Measurements from ENCODE around the gene ADAM33.

ADAM33 gene

GRCh38 chr20:3686867-3687321 is 5.1 kb upstream of the ADAM33 start:
- peak; percentile 40 for DNase-seq

- DNase-seq: no peak
Observed at GRCh38 chr20:3686421-3686820, 4.6 kb upstream of the ADAM33 start.

DNA sequence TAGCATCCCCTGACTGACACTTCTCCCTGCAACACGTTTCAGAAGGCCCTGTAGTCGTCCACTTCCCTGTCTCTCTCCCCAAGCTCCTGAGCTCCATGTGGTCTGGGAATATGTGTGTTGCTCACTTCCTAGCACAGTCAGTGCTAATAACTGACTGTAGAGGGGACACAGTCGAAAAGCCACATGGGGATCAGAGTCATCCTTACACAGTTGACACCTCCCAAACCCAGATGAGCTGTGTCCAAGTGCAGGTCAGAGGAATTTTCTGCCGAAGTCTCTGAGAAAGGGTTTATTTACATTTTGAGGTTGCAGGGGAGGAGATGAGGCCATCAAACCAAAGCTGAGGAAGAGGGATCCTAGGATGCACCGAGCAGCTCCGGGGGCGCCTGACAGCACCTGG is 3.5 kb upstream of the ADAM33 start:
- DNase-seq: no peak

- DNase-seq: no peak
Observed at GRCh38 chr20:3681352-3681930, 369 bp downstream of the ADAM33 start.

DNA sequence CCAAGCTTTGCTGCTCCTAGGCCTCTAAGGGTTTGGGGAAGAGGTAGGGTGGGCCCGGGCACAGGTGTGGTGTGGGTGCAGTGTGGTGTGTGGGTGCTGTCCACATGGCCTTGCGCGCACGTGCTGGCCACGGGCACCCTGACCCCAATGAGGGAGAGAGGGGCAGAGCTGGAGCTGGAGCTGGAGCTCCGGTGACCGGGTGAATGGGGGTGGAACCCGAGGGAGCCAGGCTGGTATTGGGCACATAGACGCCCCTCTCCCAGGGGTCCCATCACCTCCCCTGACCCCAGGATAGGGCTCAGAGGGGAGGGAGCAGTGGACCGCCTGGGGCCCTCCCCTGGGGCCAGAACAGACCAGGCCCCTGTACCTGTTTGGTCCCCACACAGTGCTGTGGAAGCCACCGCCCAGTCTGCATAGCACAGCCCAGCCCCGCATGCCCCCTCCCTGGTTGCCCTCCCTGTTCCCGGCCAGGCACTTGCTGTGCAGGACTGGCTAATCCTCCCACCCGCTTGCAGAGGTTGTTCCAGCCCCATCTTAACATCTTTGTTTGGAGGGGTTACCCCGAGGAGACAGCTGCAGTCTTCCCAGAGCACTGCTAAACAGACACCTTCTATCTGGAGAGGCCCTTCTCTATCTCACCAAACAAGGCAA is 984 bp downstream of the ADAM33 start:
- DNase-seq: no peak

GRCh38 chr20:3679749-3680700 is 1.8 kb downstream of the ADAM33 start:
- DNase-seq: no peak

GRCh38 chr20:3678856-3679720 is 2.7 kb downstream of the ADAM33 start:
- DNase-seq: no peak

DNA sequence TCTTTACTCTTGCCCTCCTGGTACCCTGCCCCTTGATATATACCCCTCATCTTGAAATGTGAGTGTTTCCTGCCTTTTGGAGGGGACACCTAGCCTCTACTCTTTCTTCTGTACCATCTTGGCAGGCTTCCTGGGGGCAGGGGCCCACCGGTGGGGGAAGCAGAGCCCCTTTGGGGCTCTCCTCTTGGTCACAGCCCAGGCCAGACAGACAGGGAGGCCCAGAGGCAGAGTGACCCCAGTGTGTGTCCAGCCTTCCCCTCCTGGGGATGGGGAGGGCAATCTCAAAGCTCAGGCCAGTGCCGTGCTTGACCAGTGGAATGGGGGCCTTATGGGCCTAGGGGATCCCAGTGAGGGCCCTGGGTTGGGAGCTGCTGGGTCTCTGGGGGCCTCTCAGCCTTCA is 3.6 kb downstream of the ADAM33 start:
- no peak for DNase-seq

DNA sequence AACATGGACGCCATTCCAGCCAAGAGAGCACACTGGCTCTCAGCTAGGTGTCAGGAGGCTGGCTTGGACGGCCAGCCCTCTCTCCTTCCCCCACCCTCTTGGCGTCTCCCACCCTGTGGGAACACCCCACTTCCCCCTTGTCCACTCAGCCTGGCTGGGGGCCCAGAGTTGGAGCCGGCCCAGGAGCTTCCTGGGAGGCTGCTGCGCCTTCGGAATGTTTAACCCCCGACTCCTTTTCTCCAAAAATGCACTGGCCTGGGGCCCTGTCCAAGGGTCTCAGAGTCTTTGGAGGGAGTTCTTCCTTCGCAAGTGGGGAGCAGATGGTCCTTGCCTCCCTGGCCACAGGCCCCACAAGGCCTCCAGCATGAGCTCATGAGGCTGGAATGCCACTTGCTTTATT is 4.1 kb downstream of the ADAM33 start:
- DNase-seq: no peak

DNA sequence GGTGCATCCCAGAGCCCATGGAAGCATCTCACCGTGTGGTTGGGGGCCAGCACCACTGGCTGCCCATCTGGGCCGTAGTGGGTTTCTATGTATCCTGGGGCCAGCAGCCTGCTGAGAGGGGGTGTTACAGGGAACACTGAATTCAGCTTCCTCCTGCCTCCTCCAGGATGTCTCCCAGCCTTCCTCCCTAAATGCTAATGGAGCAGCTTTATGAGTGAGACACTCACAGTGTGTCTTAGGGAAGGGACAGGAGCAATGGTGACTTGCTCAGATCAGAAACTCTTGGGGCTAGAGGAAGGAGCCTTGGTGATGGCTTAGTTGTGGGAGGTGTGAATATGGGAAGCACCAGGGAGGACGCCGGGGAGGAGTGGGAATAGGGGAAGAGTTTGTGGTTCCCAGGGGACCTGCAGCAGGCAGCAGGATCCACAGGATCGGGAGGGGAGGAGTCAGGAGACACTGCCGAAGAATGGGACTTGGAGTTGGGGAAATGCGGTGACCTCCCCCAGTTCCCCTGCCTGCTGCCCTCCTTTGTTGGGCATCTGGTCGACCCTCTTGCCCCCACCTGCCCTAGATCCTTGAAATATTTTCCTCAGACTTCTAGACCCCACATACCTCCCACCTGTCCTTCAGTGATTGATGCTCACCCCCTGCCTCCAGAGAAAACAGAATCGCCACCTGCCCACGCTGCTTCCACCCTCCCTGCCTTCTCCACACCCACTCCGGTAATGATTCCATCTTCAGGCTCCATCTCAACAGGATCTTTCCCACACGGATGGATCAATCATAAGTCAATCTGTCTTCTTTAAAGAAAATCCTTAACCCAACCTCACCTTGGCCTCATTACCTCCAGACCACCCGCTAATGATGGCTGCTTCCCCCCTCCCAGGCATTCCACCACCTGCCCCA is 6.6 kb downstream of the ADAM33 start:
- DNase-seq: no peak

DNA sequence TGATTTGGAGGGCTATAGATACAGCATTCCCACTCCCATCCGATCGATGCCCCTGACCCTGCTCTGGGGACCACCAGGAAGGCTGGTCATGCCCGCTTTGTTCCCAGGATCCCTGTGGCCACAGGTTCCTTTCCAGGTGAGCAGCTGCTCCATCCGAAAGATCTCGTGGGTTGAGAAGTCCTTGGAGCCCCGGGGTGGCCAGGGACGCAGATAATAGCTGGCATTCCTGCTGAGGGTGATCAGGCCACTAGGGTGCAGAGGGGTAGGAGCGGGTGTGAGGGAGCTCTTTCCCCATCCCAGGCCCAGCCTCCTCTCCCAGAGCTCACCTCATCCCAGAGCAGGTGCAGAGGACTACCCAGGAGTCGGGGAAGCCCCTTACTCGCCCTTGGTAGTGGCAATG is 7.4 kb downstream of the ADAM33 start:
- no peak for DNase-seq

DNA sequence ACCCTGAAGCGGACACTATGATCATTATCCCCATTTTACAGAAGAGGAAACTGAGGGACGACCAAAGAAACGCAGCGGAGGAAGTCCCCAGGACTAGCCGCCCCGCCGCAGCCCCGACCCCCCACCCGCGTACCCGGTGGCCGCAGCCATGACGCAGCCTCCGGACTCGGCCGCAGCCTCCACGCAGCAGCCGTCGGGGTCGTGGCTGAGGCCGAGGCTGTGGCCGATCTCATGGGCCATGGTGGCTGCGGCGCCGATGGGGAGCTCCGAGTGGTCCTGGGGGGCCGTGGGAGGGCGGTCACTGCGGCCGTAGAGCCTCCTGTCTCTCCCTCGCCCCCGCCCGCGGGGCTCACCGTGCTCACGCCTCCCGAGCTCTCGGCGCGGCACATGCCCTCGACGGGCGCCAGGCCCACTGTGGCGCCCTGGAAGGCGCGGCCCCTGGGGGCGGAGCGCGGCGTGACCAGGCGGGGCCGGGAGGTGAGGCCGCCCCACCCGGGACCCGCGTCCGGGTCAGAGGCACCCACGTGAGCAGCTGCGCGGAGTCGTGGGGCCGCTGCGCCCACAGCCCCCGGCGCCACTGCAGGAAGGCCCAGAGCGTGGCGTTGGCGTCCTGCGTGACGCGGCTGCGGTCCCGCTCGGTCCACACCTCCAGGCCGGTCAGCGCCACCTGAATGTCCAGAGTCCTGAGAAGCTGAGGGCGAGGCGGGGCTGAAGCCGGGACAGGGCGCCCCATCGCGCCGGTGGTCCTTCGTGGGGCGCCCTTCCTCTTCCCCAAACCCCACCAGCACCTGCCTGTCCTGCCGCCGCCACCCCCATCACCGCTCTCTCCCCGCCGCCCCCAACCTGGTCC is 8.4 kb downstream of the ADAM33 start:
- no peak for DNase-seq

- DNase-seq: no peak
Observed at GRCh38 chr20:3672547-3673171, 9.2 kb downstream of the ADAM33 start.

GRCh38 chr20:3671986-3672546 is 9.7 kb downstream of the ADAM33 start:
- no peak for DNase-seq

DNA sequence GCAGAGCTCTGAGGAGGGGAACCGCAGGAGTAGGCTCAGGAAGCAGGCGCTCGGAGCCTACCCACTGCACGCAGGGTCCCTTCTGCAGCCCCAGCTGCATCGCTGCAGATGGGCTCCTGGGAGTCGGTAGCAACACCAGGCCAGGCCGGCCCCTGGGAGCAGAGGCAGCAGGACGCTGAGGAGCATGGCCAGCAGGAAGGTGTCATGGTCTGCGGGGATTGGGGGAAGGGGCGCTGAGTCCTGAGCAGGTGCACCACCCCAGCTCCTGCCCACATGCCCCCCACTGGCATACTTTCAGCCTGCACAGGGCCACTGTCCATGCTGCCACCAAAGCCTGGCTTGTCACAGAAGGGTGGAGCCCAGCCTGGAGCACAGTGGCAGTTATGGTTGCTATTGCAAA is 10.9 kb downstream of the ADAM33 start:
- DNase-seq: no peak

- no peak for DNase-seq
Observed at GRCh38 chr20:3670511-3670910, 11.3 kb downstream of the ADAM33 start.

- DNase-seq: no peak
Observed at GRCh38 chr20:3669710-3670367, 12.0 kb downstream of the ADAM33 start.

GRCh38 chr20:3667434-3668037 is 14.3 kb downstream of the ADAM33 start:
- no peak for DNase-seq

DNA sequence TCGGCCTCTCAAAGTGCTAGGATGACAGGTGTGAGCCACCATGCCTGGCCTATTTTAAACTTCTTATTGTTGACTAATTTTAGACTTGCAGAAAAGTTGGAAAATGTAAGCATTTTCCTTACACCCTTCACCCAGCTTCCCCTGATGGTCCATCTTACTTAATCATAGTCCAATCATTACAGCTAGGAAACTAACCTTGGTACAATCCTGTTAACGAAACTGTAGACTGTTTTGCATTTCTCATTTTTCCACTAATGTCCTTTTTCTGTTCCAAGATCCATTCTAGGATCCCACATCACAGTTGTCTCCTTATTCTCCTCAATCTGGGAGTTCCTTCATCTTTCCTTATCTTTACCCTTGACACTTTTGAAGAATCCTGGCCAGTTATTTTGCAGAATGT is 18.0 kb downstream of the ADAM33 start:
- DNase-seq: no peak

Measured in suppressor macrophage treated with lipopolysaccharide for 4 hours (primary cell).